ENCODE data around the gene ALPP. TPM values are rescaled to one million over a fixed set of nuclear protein-coding genes. Genes with fewer than 3 reads are reported as not detected.

The ALPP gene
- total RNA-seq, 2 donors from 2014 or later: not detected

- Histone ChIP-seq H3K27me3 (ENCODE audit: control insufficient read depth, insufficient read depth, low read length, poor library complexity, severe bottlenecking) (no peaks in the 10 kb centered on the region), H3K4me3 (ENCODE audit: low read length) (no peak overlapping the region), H3K9ac (ENCODE audit: extremely low read depth, low read length, poor library complexity, severe bottlenecking) (no peak overlapping the region), H3K4me1 (ENCODE audit: control insufficient read depth, insufficient read depth, low read length) (no peaks in the 10 kb centered on the region), H3K27ac (ENCODE audit: low read depth, low read length) (no peak overlapping the region), H3K9me3 (ENCODE audit: control insufficient read depth, low read length) (no peaks in the 10 kb centered on the region), H3K36me3 (ENCODE audit: control insufficient read depth, insufficient read depth, low read length) (no peaks in the 10 kb centered on the region)
- H3K4me3 Mint-ChIP-seq: no peak overlapping the region
- WGBS, 2 experiments (ENCODE audit: insufficient coverage in 1 of 2, insufficient read length in 1 of 2): 92% methylated on average over 2 to 3 of the region's 4 CpGs
- TF ChIP-seq CTCF (conservative IDR thresholded peaks at IDR 0.05): no peak
- H3K36me3 Mint-ChIP-seq (ENCODE audit: low read depth): no peaks in the 10 kb centered on the region
- DNase-seq: no peak
- H3K9me3 Mint-ChIP-seq: no peaks in the 10 kb centered on the region
- H3K27ac Mint-ChIP-seq: no peak overlapping the region
- H3K27me3 Mint-ChIP-seq (ENCODE audit: insufficient read depth): peaks cover 4% of the 10 kb centered on the region
- peaks cover 3% of the 10 kb centered on the region for H3K4me1 Mint-ChIP-seq
These were observed 36.8 kb upstream of the ALPP start for GRCh38 chr2:232341739-232342126.

- peaks cover 3% of the 10 kb centered on the region for H3K4me1 Mint-ChIP-seq
- H3K36me3 Mint-ChIP-seq (ENCODE audit: low read depth): no peaks in the 10 kb centered on the region
- Histone ChIP-seq H3K4me3 (ENCODE audit: low read length) (no peak overlapping the region), H3K9ac (ENCODE audit: extremely low read depth, low read length, poor library complexity, severe bottlenecking) (no peak overlapping the region), H3K4me1 (ENCODE audit: control insufficient read depth, insufficient read depth, low read length) (no peaks in the 10 kb centered on the region), H3K27me3 (ENCODE audit: control insufficient read depth, insufficient read depth, low read length, poor library complexity, severe bottlenecking) (no peaks in the 10 kb centered on the region), H3K27ac (ENCODE audit: low read depth, low read length) (no peak overlapping the region), H3K9me3 (ENCODE audit: control insufficient read depth, low read length) (no peaks in the 10 kb centered on the region), H3K36me3 (ENCODE audit: control insufficient read depth, insufficient read depth, low read length) (no peaks in the 10 kb centered on the region)
- H3K27ac Mint-ChIP-seq: no peak overlapping the region
- WGBS, 2 experiments (ENCODE audit: insufficient coverage in 1 of 2, insufficient read length in 1 of 2): 86 to 89% methylated on average over 17 to 19 of the region's 19 CpGs
- TF ChIP-seq CTCF (conservative IDR thresholded peaks at IDR 0.05): no peak
- no peak overlapping the region for H3K4me3 Mint-ChIP-seq
- no peaks in the 10 kb centered on the region for H3K9me3 Mint-ChIP-seq
- H3K27me3 Mint-ChIP-seq (ENCODE audit: insufficient read depth): peaks cover 4% of the 10 kb centered on the region
- DNase-seq: no peak
These were observed 35.7 kb upstream of the ALPP start for GRCh38 chr2:232342635-232343565.

- H3K9me3 Mint-ChIP-seq: no peaks in the 10 kb centered on the region
- no peaks in the 10 kb centered on the region for H3K36me3 Mint-ChIP-seq (ENCODE audit: low read depth)
- H3K4me3 Mint-ChIP-seq: no peak overlapping the region
- H3K27me3 Mint-ChIP-seq (ENCODE audit: insufficient read depth): peaks cover 4% of the 10 kb centered on the region
- 92 to 99% methylated on average over 6 of the region's 6 CpGs for WGBS, 2 experiments (ENCODE audit: insufficient coverage in 1 of 2, insufficient read length in 1 of 2)
- no peak overlapping the region for H3K27ac Mint-ChIP-seq
- Histone ChIP-seq H3K4me3 (ENCODE audit: low read length) (no peak overlapping the region), H3K9ac (ENCODE audit: extremely low read depth, low read length, poor library complexity, severe bottlenecking) (no peak overlapping the region), H3K27me3 (ENCODE audit: control insufficient read depth, insufficient read depth, low read length, poor library complexity, severe bottlenecking) (no peaks in the 10 kb centered on the region), H3K4me1 (ENCODE audit: control insufficient read depth, insufficient read depth, low read length) (no peaks in the 10 kb centered on the region), H3K36me3 (ENCODE audit: control insufficient read depth, insufficient read depth, low read length) (no peaks in the 10 kb centered on the region), H3K27ac (ENCODE audit: low read depth, low read length) (no peak overlapping the region), H3K9me3 (ENCODE audit: control insufficient read depth, low read length) (no peaks in the 10 kb centered on the region)
- DNase-seq: no peak
- peaks cover 3% of the 10 kb centered on the region for H3K4me1 Mint-ChIP-seq
- TF ChIP-seq CTCF (conservative IDR thresholded peaks at IDR 0.05): no peak
These were observed 34.7 kb upstream of the ALPP start for GRCh38 chr2:232343821-232344220.

All from endodermal cell (in vitro differentiated cells).